Measurements from ENCODE around the gene DTL. TPM values are rescaled to one million over a fixed set of nuclear protein-coding genes. Genes with fewer than 3 reads are reported as not detected.

DTL gene
- total RNA-seq, 6 experiments from 2014 or later, result 13.3 to 21.7 (median 18.2) TPM

- TF ChIP-seq, protein P1, sequence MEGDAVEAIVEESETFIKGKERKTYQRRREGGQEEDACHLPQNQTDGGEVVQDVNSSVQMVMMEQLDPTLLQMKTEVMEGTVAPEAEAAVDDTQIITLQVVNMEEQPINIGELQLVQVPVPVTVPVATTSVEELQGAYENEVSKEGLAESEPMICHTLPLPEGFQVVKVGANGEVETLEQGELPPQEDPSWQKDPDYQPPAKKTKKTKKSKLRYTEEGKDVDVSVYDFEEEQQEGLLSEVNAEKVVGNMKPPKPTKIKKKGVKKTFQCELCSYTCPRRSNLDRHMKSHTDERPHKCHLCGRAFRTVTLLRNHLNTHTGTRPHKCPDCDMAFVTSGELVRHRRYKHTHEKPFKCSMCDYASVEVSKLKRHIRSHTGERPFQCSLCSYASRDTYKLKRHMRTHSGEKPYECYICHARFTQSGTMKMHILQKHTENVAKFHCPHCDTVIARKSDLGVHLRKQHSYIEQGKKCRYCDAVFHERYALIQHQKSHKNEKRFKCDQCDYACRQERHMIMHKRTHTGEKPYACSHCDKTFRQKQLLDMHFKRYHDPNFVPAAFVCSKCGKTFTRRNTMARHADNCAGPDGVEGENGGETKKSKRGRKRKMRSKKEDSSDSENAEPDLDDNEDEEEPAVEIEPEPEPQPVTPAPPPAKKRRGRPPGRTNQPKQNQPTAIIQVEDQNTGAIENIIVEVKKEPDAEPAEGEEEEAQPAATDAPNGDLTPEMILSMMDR (IDR thresholded peaks at IDR 0.05), result no peak
- Mint-ChIP-seq H3K9me3 (no peaks in the 10 kb centered on the region), H3K4me3 (no peak overlapping the region), H3K4me1 (ENCODE audit: low read depth) (no peaks in the 10 kb centered on the region), H3K27ac (no peak overlapping the region), H3K36me3 (ENCODE audit: low read depth) (peaks cover 26% of the 10 kb centered on the region), H3K27me3 (ENCODE audit: insufficient read depth) (no peaks in the 10 kb centered on the region)
- no peak for DNase-seq
Measured at GRCh38 chr1:212055333-212055732, 19.8 kb downstream of the DTL start.

DNA sequence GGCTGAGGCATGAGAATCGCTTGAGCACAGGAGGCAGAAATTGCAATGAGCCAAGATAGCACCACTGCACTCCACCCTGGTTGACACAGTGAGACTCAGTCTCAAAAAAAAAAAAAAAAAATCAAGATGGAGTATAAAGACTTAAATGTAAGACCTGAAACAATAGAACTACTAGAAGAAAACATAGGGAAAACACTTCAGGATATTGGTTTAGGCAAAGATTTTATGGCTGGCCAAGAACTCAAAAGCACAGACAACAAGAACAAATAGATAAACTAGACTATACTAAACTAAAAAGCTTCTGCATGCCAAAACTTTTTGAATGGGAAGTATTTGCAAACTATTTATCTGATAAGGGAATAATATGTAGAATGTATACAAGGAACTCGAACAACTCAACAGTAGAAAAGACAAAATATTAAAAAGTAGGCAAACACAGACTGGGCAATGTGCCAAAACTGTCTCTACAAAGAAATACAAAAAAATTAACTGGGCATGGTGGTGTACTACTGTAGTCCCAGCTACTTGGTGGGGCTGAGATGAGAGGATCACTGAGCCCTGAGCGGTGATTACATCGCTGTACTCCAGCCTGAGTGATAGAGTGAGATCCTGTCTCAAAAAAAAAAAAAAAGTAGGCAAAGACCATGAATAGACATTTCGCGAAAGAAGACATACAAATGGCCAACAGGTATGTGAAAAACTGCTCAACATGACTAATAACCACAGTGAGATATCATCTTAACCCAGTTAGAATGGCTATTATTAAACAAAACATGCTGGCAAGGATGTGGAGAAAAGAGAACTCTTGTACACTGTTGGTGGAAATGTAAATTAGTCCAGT, 25.3 kb downstream of the DTL start:
- Mint-ChIP-seq H3K9me3 (no peaks in the 10 kb centered on the region), H3K4me1 (ENCODE audit: low read depth) (peaks cover 9% of the 10 kb centered on the region), H3K4me3 (no peak overlapping the region), H3K27ac (peak overlapping the region; percentile 4; the same call in 1 of the 2 replicates), H3K27me3 (ENCODE audit: insufficient read depth) (no peaks in the 10 kb centered on the region), H3K36me3 (ENCODE audit: low read depth) (peaks cover 20% of the 10 kb centered on the region)
- TF ChIP-seq, protein P1 (IDR thresholded peaks at IDR 0.05), result no peak
- no peak for DNase-seq

- no peak overlapping the region for H3K27ac Mint-ChIP-seq
- H3K27me3 Mint-ChIP-seq (ENCODE audit: insufficient read depth), result no peaks in the 10 kb centered on the region
- H3K9me3 Mint-ChIP-seq, result no peaks in the 10 kb centered on the region
- TF ChIP-seq, protein P1 (IDR thresholded peaks at IDR 0.05), result peak; percentile 92
- H3K4me3 Mint-ChIP-seq, result no peak overlapping the region
- DNase-seq, result peak; percentile 58
- peaks cover 9% of the 10 kb centered on the region for H3K4me1 Mint-ChIP-seq (ENCODE audit: low read depth)
- H3K36me3 Mint-ChIP-seq (ENCODE audit: low read depth), result no peaks in the 10 kb centered on the region; the same call in 1 of the 2 replicates
Measured at GRCh38 chr1:212062832-212063438, 27.4 kb downstream of the DTL start.

DNA sequence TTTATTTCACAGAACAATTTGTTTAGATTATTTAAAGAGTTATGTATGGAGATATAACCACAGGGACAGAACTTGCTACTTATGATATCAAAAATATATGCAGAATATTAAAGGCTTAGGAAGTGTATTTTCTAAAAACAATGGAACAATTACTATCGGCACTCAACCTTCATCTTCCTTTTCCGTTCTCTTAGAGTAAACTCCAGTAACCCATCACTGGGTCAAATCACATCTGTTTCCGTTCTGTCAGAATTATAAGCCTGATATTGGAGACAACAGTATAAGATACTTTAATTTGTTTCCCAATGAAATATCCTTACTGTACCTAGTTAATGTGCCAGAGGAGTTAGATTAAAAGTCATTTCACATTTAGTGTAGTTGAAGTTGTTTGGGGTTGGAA, 32.2 kb downstream of the DTL start:
- TF ChIP-seq, protein P1 (IDR thresholded peaks at IDR 0.05), result no peak
- no peak overlapping the region for H3K4me3 Mint-ChIP-seq
- H3K9me3 Mint-ChIP-seq, result no peaks in the 10 kb centered on the region
- no peak for DNase-seq
- no peaks in the 10 kb centered on the region for H3K27me3 Mint-ChIP-seq (ENCODE audit: insufficient read depth)
- H3K36me3 Mint-ChIP-seq (ENCODE audit: low read depth), result no peaks in the 10 kb centered on the region; the same call in 1 of the 2 replicates
- no peaks in the 10 kb centered on the region for H3K4me1 Mint-ChIP-seq (ENCODE audit: low read depth)
- H3K27ac Mint-ChIP-seq, result no peak overlapping the region

- no peaks in the 10 kb centered on the region; the same call in 1 of the 2 replicates for H3K36me3 Mint-ChIP-seq (ENCODE audit: low read depth)
Measured at GRCh38 chr1:212070720-212071302, 35.3 kb downstream of the DTL start.

More at GRCh38 chr1:212070720-212071302, 35.3 kb downstream of the DTL start:
- TF ChIP-seq, protein P1 (IDR thresholded peaks at IDR 0.05), result peak; percentile 85
- Mint-ChIP-seq H3K27ac (no peak overlapping the region), H3K4me3 (no peak overlapping the region), H3K27me3 (ENCODE audit: insufficient read depth) (no peaks in the 10 kb centered on the region), H3K4me1 (ENCODE audit: low read depth) (no peaks in the 10 kb centered on the region), H3K9me3 (no peaks in the 10 kb centered on the region)
- DNase-seq, result peak; percentile 47

Data from HFFc6 (cell line).